DMS79 treated with DMSO at 0.1 percent for 48 hours (cell line): ENCODE results near the gene EMB.
"Not testable (repeated sequence)": the region's sequence is repeated elsewhere in the genome, so short reads cannot be mapped to it uniquely, and the experiment has no call there.

Source experiments
- DNase-seq: peaks from one replicate; lab custom pipeline; 2025; lab: John Stamatoyannopoulos, UW

EMB gene, protein sequence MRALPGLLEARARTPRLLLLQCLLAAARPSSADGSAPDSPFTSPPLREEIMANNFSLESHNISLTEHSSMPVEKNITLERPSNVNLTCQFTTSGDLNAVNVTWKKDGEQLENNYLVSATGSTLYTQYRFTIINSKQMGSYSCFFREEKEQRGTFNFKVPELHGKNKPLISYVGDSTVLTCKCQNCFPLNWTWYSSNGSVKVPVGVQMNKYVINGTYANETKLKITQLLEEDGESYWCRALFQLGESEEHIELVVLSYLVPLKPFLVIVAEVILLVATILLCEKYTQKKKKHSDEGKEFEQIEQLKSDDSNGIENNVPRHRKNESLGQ

DNA sequence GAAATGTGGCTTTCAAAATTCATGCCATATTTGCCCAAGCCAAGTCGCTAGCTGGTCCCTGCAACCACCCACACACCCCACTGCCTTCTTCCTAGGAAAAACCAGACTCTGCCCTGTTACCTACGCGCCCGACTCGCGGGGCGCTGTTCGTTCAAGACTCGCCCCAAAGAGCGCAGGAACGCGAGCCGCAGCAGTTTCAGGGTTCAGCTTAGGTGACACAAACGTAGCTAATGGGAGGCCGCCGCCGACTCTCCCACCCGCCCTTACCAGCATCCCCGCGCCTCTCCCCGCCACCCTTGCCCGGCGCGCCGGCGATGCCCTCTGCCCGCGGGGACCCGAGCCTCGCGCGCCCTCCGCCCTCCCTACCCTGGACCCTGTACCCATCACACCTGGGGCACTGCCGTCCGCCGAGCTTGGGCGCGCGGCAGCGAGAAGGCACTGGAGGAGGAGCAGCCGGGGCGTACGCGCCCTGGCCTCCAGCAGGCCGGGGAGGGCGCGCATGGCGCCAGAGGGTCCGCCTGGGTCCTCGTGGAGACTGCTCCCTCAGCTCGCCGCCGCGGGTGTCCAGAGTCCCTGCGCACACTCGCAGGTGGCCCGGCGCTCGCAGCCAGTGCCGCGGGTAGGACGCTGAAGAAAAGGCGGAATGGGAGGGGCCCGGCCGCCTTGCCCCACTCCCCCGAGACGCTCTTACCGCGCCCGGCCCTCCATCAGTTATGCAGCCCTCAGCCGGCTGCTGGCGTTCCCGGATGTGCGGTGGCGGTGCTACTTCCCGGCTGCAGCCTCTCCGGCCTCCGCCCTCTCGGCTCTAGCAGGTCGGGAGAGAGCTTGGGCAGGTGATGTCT lies at the start of gene EMB:
EMB (minus strand) TSS at position 638 of the 842 bp plus-strand sequence; CDS start at position 501, 137 bp downstream.
- DNase-seq = peak; percentile 40

DNA sequence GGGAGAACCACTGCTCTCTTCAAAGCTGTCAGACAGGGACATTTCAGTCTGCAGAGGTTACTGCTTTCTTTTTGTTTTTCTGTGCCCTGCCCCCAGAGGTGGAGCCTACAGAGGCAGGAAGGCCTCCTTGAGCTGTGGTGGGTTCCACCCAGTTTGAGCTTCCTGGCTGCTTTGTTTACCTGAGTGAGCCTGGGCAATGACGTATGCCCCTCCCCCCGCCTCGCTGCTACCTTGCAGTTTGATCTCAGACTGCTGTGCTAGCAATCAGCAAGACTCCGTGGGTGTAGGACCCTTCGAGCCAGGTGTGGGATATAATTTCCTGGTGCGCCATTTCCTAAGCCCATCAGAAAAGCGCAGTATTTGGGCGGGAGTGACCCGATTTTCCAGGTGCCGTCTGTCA lies 48.4 kb upstream of the EMB start:
- DNase-seq = not testable (repeated sequence)

DNA sequence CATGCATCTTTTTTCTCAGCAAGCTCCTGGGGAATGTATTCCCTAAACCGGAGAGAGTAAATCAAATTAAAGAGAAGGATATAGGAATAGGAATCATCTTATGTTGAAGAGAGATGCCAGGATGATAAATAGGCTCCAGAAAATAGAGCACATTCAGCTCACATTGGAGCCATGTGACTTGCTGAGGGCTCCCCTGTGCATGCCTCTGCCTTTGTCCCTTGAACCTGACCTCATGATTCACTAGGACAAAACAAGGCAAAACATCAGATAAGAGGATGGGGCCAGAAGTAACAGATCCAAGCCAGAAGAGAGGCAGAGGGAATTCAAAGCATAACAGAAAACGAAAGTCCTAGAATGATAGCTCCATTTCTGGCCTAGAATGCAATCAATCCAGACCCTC lies 37.7 kb upstream of the EMB start:
- DNase-seq = not testable (repeated sequence)

DNA sequence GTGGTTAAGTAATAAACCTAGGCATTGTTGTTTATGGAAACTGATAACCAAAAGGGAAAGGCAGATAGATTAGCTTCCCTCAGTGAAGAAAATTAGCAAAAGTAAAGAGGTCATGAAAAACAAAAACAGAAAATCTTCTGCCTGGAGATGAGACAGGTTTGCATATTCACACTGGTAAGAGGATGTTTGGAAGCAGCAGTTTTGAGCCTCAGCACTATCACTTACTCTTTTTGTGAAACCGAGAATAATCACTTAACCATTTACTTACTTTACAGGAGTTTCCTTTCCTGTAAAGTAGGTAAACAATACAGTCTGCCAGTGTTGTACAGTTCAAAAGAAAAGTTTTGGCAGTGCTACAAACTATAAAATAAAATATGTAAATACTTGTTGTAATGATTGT lies 35.5 kb upstream of the EMB start:
- DNase-seq = no peak

DNA sequence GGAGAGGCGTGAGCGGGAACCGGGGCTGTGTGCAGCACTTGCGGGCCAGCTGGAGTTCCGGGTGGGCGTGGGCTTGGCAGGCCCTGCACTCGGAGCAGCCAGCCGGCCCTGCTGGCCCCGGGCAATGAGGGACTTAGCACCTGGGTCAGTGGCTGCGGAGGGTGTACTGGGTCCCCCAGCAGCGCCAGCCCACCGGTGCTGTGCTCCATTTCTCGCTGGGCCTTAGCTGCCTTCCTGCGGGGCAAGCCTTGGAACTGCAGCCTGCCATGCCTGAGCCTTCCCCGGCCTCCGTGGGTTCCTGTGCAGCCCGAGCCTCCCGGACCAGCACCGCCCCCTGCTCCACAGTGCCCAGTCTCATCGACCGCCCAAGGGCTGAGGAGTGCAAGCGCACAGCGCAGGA lies 23.9 kb upstream of the EMB start:
- not testable (repeated sequence) for DNase-seq

DNA sequence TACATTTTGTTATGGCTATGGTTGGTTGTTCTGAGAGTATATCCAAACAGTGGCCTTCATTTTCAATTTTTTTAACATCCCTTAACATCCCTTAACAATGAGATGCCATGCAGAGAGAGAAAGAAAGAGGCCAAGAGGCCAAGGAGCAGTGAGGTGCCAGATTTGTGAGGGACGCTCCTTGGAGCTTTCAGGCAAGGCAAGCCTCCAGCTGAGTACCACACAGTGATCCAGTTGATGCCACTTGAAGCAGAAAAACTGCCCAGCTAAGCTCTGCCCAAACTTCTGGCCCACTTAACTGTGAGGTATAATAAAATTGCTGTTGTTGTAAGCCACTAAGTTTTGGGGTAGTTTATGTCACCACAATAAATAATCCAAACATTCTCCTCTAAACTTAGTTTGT lies 22.6 kb upstream of the EMB start:
- no peak for DNase-seq

DNA sequence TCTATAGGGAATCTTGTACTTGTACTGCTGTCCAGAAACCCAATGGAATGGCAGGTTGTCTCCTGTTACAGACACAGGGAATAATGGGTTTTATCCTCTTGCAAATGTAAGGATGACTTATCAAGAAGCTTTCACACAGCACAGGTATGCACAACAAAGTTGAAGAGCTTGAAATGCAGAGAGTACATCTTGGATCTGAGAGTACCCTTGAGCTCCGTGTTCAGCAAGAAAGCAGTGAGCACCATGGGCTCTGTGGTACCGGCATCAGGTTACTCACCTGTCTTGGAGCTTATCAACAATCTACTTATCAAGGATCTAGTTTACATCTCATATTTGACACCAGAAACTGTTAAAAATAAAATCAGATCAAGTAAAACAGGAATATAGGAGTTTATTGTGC lies 22.0 kb upstream of the EMB start:
- peak; percentile 37 for DNase-seq

DNA sequence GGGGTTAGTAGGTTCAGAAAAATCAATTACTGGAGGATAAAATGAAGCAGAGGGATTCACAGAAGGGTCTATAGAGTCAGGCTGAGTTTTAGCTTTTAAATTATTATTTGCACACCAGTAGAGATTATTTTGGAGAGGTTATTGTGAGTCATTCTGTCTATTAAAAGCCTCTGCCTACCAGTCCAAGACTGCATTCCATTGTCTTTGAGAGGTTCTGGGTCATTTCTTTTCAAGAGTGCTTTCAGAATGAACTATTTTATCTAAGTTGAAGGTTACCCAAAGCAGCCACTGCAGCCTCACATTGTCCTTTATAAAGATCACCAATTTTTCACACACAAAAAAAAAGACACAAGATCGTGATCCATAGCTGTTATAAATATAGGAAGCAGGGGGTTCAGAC lies 21.5 kb upstream of the EMB start:
- peak; percentile 33 for DNase-seq

DNA sequence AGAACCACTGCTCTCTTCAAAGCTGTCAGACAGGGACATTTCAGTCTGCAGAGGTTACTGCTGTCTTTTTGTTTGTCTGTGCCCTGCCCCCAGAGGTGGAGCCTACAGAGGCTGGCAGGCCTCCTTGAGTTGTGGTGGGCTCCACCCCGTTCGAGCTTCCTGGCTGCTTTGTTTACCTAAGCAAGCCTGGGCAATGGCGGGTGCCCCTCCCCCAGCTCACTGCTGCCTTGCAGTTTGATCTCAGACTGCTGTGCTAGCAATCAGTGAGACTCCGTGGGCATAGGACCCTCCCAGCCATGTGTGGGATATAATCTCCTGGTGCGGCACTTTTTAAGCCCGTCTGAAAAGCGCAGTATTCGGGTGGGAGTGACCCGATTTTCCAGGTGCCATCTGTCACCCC lies 17.3 kb upstream of the EMB start:
- not testable (repeated sequence) for DNase-seq

DNA sequence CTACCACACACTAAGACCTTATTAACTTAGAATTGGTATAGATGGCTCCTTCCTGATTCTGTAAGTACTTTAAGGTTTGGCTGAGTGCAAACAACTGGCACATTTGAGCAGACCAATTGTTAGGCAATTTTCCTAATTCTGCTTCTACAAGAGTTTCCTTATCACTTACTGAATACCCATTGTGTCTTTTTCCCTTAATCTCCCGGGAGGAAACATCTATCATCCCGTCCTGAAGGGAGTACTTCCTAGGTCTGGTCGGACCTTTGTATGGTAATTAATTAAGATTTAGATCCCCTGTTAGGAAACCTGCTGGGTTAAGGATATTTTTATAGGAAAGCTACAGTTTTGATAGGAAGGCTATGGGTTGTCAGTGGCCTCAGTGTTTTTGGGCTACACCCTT lies 8.2 kb upstream of the EMB start:
- not testable (repeated sequence) for DNase-seq

DNA sequence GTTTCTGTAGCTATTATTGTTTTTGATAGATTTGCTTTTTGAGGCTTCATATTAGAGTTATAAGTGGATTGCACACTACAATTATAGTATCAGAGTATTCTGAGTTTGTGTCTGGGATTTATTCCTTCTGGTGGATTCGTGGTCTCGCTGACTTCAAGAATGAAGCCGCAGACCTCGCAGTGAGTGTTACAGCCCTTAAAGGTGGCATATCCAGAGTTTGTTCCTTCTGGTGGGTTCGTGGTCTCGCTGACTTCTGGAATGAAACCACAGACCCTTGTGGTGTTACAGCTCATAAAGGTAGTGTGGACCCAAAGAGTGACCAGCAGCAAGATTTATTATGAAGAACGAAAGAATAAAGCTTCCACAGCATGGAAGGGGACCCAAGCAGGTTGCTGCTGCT lies 6.9 kb upstream of the EMB start:
- DNase-seq = no peak

DNA sequence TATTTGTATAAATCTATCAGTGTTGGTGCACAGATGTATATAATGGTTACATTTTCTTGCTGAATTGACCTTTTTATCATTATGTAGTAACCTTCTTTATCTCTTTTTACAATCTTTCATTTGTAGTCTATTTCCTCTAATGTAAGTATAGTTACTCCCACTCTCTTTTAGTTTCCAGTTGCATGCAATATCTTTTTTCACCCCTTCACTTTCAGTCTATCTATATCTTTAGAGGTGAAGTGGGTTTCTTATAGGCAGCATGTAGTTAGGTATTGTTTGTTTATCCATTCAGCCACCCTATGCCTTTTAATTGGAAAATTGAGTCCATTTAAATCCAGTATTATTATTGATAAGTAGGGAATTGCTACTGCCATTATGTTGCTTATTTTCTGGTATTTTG lies 6.1 kb upstream of the EMB start:
- DNase-seq = no peak

DNA sequence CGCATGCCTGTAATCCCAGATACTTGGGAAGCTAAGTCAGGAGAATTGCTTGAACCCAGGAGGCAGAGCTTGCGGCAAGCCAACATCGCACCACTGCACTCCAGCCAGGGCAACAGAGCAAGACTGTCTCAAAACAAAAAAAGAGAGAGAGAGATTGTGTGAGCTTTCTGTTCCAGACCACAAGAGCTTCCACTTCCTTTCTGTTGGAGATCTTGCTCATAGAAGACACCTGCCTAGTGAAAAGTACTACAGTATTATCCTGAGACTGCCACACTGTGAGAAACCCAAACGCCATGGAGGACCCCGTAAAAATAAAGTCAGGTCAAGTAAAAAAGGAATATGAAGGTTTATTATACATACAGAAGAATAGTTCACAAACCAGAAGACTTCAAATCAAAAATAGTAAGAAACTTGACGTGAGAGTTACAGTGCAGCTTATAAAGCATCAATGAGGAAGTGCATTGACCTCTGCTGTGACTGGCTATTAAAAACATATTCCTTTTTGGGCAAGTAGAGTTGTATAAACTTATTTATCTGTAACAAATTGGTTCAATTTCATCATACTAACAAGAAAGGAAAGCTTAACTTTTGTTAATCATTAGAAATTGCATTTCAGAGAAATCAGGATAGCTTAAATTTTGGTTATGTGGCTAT lies 4.3 kb upstream of the EMB start:
- DNase-seq = no peak

DNA sequence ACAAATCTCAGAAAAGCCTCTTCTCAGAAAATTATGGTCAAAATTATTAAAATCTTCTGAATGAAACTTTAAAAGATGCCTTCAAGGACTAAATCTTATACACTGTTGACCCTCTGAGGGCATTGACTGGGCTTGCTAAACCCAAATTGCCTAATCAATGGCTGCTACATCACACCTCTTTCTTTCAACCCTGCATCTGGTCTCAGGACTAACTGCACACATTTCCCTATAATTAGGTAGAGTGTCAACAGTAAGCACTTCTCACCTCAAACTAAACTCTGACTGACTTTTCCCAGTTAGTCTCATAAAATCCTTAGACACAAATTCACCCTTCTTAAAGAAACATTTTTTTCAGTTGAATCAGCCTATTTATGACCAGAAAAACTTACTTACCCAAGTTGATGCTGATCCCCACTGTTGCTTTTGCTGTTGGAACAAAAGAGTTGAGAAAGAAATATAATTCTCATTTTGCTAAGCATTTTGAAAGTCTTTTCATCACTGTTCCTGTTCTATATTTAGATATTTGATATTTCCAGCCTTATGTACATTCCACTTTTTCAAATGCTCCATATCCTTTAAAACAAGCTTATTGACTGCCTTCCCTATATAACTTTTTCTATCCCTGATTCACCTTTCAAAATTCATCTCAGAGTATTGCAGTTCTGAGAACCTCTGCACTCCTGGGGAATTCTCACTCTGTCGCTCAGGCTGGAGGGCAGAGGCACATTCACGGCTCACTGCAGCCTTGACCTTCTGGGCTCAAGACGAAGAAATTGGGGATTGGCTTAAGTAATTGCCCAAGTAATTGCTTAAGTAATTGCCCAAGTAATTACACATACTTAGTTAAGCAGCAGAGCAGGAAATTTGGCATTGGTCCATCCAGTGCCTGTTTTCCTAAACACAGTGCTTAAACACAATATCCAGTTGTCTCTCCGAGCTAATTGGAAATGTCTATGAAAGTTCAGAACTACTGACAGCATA lies 1.8 kb upstream of the EMB start:
- peak; percentile 33 for DNase-seq

DNA sequence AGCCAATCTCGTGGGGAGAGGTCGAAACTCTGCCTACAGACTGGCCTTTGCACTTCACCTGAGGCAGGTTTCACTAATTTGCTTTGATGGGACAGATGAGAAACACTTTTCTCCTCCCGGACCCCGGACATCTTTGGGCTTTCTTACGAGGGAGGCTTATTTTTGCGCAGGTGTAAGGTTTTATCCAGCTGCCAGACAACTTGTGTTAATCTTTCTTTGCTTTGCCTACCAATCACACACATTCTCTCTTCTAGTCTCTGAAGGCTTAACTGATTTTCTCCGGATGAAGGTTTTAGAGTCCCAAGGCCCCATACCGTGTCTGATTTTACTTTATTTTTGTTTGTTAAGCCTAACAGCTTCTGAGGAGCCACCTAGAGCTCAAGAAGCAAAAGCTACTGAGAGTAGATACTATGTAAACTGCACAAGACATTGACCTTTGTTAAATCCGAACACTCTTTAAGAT lies 436 bp upstream of the EMB start:
- DNase-seq = no peak

DNA sequence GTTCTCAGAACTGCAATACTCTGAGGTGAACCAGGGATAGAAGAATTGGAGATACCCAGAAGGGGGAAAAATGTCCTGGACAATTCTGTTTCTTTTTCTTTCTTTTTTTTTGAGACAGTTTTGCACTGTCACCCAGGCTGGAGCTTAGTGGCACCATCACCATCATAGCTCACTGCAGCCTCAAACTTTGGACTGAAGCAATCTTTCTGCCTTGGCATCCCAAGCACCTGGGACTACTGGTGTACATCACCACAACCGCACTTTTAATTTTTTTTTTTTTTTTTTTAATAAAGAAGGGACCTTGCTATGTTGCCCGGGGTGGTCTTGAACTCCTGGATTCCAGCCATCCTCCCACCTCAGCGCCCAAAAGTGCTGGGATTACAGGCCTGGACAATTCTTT lies 1.9 kb downstream of the EMB start:
- DNase-seq = no peak

DNA sequence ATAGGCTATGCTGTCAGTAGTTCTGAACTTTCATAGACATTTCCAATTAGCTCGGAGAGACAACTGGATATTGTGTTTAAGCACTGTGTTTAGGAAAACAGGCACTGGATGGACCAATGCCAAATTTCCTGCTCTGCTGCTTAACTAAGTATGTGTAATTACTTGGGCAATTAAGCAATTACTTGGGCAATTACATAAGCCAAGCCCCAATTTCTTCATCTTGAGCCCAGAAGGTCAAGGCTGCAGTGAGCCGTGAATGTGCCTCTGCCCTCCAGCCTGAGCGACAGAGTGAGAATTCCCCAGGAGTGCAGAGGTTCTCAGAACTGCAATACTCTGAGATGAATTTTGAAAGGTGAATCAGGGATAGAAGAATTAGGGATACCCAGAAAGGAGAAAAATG lies 3.0 kb downstream of the EMB start:
- peak; percentile 1 for DNase-seq

DNA sequence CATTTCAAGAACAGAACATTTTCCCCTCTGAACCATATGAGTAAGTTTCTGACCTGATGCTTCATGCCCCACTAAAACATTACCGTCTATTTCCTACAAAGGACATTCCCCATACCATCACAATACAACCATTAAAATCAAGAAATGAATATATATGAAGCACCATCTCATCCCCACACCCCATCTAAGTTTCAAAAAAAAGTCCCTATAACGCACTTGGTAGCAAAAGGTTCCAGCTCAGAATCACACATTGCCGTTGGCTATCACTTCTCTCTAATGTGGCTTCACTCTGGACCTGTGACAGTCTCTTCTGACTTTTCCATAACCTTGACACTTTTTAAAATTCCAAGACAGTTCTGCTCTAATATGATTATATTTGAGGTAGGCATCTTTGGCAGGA lies 5.9 kb downstream of the EMB start:
- no peak for DNase-seq

DNA sequence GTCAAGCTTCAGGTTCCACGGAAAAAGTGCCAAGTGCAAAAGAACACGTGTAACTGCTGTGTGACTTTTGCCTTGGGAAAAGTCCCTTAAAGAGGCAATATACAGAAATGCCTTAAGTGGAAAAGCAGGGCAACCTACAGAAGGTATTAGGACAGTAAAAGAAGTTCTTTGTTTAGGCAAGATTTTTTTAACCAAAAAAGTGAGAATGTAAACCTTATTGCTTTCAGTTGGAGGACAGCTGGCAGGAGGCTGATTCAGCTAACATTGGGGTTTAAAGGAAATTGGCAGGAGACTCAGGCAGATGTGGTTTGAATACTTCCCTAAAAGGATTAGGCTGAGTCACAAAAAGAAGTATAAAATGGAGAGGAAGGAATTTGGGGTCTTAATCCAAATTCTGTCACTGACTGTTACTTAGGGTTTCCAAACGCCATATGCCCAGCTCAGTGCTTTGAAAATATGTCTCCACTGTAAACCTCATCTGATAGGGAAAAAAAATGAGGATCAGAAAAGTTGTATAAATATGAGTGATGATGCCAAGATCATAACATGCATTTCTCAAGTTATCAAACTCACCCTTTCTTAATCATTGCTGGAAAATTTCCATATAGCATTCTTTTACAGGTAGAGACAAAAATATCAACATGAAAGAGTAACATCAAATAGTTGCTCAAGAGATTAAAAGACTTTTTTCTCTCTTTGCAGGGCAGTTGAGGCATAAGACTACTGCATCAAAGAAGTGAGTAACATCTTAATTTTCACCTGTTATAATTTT lies 9.8 kb downstream of the EMB start:
- DNase-seq = not testable (repeated sequence)

DNA sequence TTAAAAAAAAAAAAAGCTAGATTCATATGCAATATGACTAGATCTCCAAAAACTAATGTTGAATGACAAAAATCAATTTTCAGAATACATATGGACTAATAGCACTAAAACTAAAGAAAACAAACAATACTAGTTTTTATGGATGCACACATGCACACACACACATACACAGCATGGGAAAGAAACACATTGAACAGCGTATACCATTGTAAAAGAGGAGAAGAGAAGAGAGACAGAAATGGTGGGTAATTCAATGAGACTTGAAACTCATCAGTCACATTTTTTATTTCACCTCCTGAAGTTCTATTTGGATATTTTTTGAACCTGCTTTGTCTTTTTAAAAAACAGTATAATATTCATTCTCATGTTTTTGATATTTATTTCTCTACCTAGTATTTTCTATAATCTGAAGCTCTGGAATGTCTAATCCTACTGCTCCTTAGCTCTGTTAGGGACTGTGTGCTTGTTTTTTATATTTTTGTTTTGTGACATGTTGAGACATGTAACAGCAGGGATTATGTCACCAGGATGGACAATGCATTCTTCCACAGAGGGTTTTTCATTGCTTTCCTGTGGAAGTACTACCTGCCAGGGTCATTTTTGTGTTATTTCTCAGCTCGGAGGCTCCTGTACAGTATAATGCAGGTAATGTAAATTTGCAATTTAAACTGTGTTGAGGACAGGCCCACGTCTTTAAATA lies 17.8 kb downstream of the EMB start:
- DNase-seq = not testable (repeated sequence)
